ENCODE results near the gene ACAA2. TPM values are rescaled to one million over a fixed set of nuclear protein-coding genes. Genes with fewer than 3 reads are reported as not detected.
"Not testable (repeated sequence)": the region's sequence is repeated elsewhere in the genome, so short reads cannot be mapped to it uniquely, and the experiment has no call there.

ACAA2 gene
- polyA plus RNA-seq, 1 experiment, result 14.1 TPM

- no peaks in the 10 kb centered on the region for H3K27me3 ChIP-seq (ENCODE audit: control insufficient read depth, insufficient read depth, low read length)
- no peak for DNase-seq (ENCODE audit: low read depth)
- CTCF ChIA-PET, result interaction anchor here (1.1 to 1.5 kb wide), 3 partner anchors 18 to 331 kb away, joined by 3 to 4 read pairs (median 3); no protein-coding TSS in a partner anchor
- no peak overlapping the region for H3K4me3 ChIP-seq (ENCODE audit: low read depth, low read length)
- H3K36me3 ChIP-seq (ENCODE audit: control insufficient read depth, insufficient read depth, low read length), result no peaks in the 10 kb centered on the region
- no peak for TF ChIP-seq CTCF (IDR thresholded peaks at IDR 0.05; ENCODE audit: insufficient read depth, low read depth, low read length)
- POLR2A ChIA-PET, result no interaction called here
Observed at GRCh38 chr18:49841236-49842217, 28.2 kb upstream of the ACAA2 start.

GRCh38 chr18:49839012-49839411, 25.7 kb upstream of the ACAA2 start:
- Histone ChIP-seq H3K27me3 (ENCODE audit: control insufficient read depth, insufficient read depth, low read length) (no peaks in the 10 kb centered on the region), H3K4me3 (ENCODE audit: low read depth, low read length) (no peak overlapping the region), H3K36me3 (ENCODE audit: control insufficient read depth, insufficient read depth, low read length) (no peaks in the 10 kb centered on the region)
- no peak for TF ChIP-seq CTCF (IDR thresholded peaks at IDR 0.05; ENCODE audit: insufficient read depth, low read depth, low read length)
- no peak for DNase-seq (ENCODE audit: low read depth)
- ChIA-PET CTCF (no interaction called here), POLR2A (no interaction called here)

GRCh38 chr18:49838381-49838780, 25.0 kb upstream of the ACAA2 start:
- H3K36me3 ChIP-seq (ENCODE audit: control insufficient read depth, insufficient read depth, low read length), result no peaks in the 10 kb centered on the region
- DNase-seq (ENCODE audit: low read depth), result no peak
- no peak for TF ChIP-seq CTCF (IDR thresholded peaks at IDR 0.05; ENCODE audit: insufficient read depth, low read depth, low read length)
- ChIA-PET POLR2A (no interaction called here), CTCF (interaction anchor here (0.7 to 1.7 kb wide), 2 partner anchors 20 to 315 kb away, joined by 3 to 7 read pairs; no protein-coding TSS in a partner anchor)
- H3K27me3 ChIP-seq (ENCODE audit: control insufficient read depth, insufficient read depth, low read length), result no peaks in the 10 kb centered on the region
- no peak overlapping the region for H3K4me3 ChIP-seq (ENCODE audit: low read depth, low read length)

- no peaks in the 10 kb centered on the region for H3K36me3 ChIP-seq (ENCODE audit: control insufficient read depth, insufficient read depth, low read length)
- no peak for TF ChIP-seq CTCF (IDR thresholded peaks at IDR 0.05; ENCODE audit: insufficient read depth, low read depth, low read length)
- POLR2A ChIA-PET, result no interaction called here
Observed at GRCh38 chr18:49837889-49838288, 24.6 kb upstream of the ACAA2 start.

GRCh38 chr18:49837316-49837835, 24.0 kb upstream of the ACAA2 start:
- POLR2A ChIA-PET; H3K27me3 ChIP-seq (ENCODE audit: control insufficient read depth, insufficient read depth, low read length); H3K4me3 ChIP-seq (ENCODE audit: low read depth, low read length); DNase-seq (ENCODE audit: low read depth); H3K36me3 ChIP-seq (ENCODE audit: control insufficient read depth, insufficient read depth, low read length): not testable (repeated sequence)
- CTCF ChIA-PET, result interaction anchor here (0.7 to 1.7 kb wide), 2 partner anchors 21 to 338 kb away, joined by 3 to 7 read pairs; no protein-coding TSS in a partner anchor

More at GRCh38 chr18:49837889-49838288, 24.6 kb upstream of the ACAA2 start:
- CTCF ChIA-PET, result interaction anchor here (0.7 to 1.7 kb wide), 3 partner anchors 21 to 339 kb away, joined by 3 to 7 read pairs (median 3); no protein-coding TSS in a partner anchor
- H3K27me3 ChIP-seq (ENCODE audit: control insufficient read depth, insufficient read depth, low read length), result no peaks in the 10 kb centered on the region
- DNase-seq (ENCODE audit: low read depth), result no peak
- H3K4me3 ChIP-seq (ENCODE audit: low read depth, low read length), result no peak overlapping the region
